ENCODE results near the gene HHIPL1.

HHIPL1 gene

GRCh38 chr14:99716091-99716849, 71.3 kb downstream of the HHIPL1 start:
- FAIRE-seq (no peak), DNase-seq (ENCODE audit: low spot score) (no peak)

GRCh38 chr14:99716850-99717681, 72.1 kb downstream of the HHIPL1 start:
- FAIRE-seq (no peak), DNase-seq (ENCODE audit: low spot score) (no peak)

- no peak for DNase-seq (ENCODE audit: low spot score)
- no peak for FAIRE-seq
These were observed 72.7 kb downstream of the HHIPL1 start for GRCh38 chr14:99717682-99718013.

- no peak for FAIRE-seq
- no peak for DNase-seq (ENCODE audit: low spot score)
These were observed 73.3 kb downstream of the HHIPL1 start for GRCh38 chr14:99718031-99718810.

GRCh38 chr14:99718811-99719192, 73.9 kb downstream of the HHIPL1 start:
- FAIRE-seq (no peak), DNase-seq (ENCODE audit: low spot score) (no peak)

- no peak for FAIRE-seq
These were observed 76.2 kb downstream of the HHIPL1 start for GRCh38 chr14:99720941-99721791.

GRCh38 chr14:99721792-99722516, 77.0 kb downstream of the HHIPL1 start:
- no peak for DNase-seq (ENCODE audit: low spot score)
- FAIRE-seq = no peak

More at GRCh38 chr14:99720941-99721791, 76.2 kb downstream of the HHIPL1 start:
- no peak for DNase-seq (ENCODE audit: low spot score)

- FAIRE-seq (no peak), DNase-seq (ENCODE audit: low spot score) (no peak)
These were observed 77.8 kb downstream of the HHIPL1 start for GRCh38 chr14:99722741-99723140.

GRCh38 chr14:99724196-99724891, 79.4 kb downstream of the HHIPL1 start:
- FAIRE-seq (no peak), DNase-seq (ENCODE audit: low spot score) (no peak)

- FAIRE-seq (no peak), DNase-seq (ENCODE audit: low spot score) (no peak)
These were observed 80.2 kb downstream of the HHIPL1 start for GRCh38 chr14:99724939-99725773.

- DNase-seq (ENCODE audit: low spot score) = no peak
- no peak for FAIRE-seq
These were observed 81.0 kb downstream of the HHIPL1 start for GRCh38 chr14:99725774-99726537.

GRCh38 chr14:99726538-99727095, 81.7 kb downstream of the HHIPL1 start:
- FAIRE-seq = no peak
- no peak for DNase-seq (ENCODE audit: low spot score)

- FAIRE-seq = no peak
- no peak for DNase-seq (ENCODE audit: low spot score)
These were observed 82.4 kb downstream of the HHIPL1 start for GRCh38 chr14:99727096-99727870.

- DNase-seq (ENCODE audit: low spot score) (no peak), FAIRE-seq (no peak)
These were observed 83.4 kb downstream of the HHIPL1 start for GRCh38 chr14:99728231-99728920.

GRCh38 chr14:99728981-99729451, 84.1 kb downstream of the HHIPL1 start:
- DNase-seq (ENCODE audit: low spot score) (no peak), FAIRE-seq (no peak)

Data from RCC 7860 (cell line).